ENCODE measurements around the gene ADAM11. TPM values are rescaled to one million over a fixed set of nuclear protein-coding genes. Genes with fewer than 3 reads are reported as not detected.
"Not testable (repeated sequence)": the region's sequence is repeated elsewhere in the genome, so short reads cannot be mapped to it uniquely, and the experiment has no call there.

ADAM11 gene
- total RNA-seq, 1 donor from 2014 or later: 6.0 TPM

GRCh38 chr17:44754276-44754675, 4.5 kb upstream of the ADAM11 start:
- TF ChIP-seq CTCF (conservative IDR thresholded peaks at IDR 0.05): no peak
- DNase-seq (ENCODE audit: low read depth, low spot score): no peak

GRCh38 chr17:44755180-44755579, 3.6 kb upstream of the ADAM11 start:
- H3K27me3 Mint-ChIP-seq (ENCODE audit: low read depth): peaks cover 18% of the 10 kb centered on the region
- not testable (repeated sequence) for DNase-seq (ENCODE audit: low read depth, low spot score); H3K9me3 Mint-ChIP-seq; H3K27ac Mint-ChIP-seq (ENCODE audit: unreplicated experiment); H3K4me3 Mint-ChIP-seq; H3K36me3 Mint-ChIP-seq (ENCODE audit: low read depth)
- H3K4me1 Mint-ChIP-seq: peaks cover 13% of the 10 kb centered on the region

More at GRCh38 chr17:44754276-44754675, 4.5 kb upstream of the ADAM11 start:
- H3K36me3 Mint-ChIP-seq (ENCODE audit: low read depth): peaks cover 6% of the 10 kb centered on the region
- H3K4me1 Mint-ChIP-seq: peaks cover 17% of the 10 kb centered on the region
- peak overlapping the region; percentile 52 for H3K4me3 Mint-ChIP-seq
- H3K27me3 Mint-ChIP-seq (ENCODE audit: low read depth): peaks cover 18% of the 10 kb centered on the region
- no peaks in the 10 kb centered on the region for H3K9me3 Mint-ChIP-seq
- H3K27ac Mint-ChIP-seq (ENCODE audit: unreplicated experiment): no peak overlapping the region

- Mint-ChIP-seq H3K9me3 (no peaks in the 10 kb centered on the region), H3K27me3 (ENCODE audit: low read depth) (peaks cover 24% of the 10 kb centered on the region), H3K4me1 (no peaks in the 10 kb centered on the region), H3K4me3 (peak overlapping the region; percentile 81), H3K27ac (ENCODE audit: unreplicated experiment) (no peak overlapping the region), H3K36me3 (ENCODE audit: low read depth) (no peaks in the 10 kb centered on the region)
- TF ChIP-seq CTCF (conservative IDR thresholded peaks at IDR 0.05): no peak
- DNase-seq (ENCODE audit: low read depth, low spot score): no peak
Observed at GRCh38 chr17:44757045-44757917, 1.5 kb upstream of the ADAM11 start.

GRCh38 chr17:44757918-44758413, 822 bp upstream of the ADAM11 start:
- no peaks in the 10 kb centered on the region for H3K4me1 Mint-ChIP-seq
- H3K27me3 Mint-ChIP-seq (ENCODE audit: low read depth): peaks cover 24% of the 10 kb centered on the region
- H3K36me3 Mint-ChIP-seq (ENCODE audit: low read depth): no peaks in the 10 kb centered on the region
- TF ChIP-seq CTCF (conservative IDR thresholded peaks at IDR 0.05): no peak
- H3K9me3 Mint-ChIP-seq: no peaks in the 10 kb centered on the region
- H3K27ac Mint-ChIP-seq (ENCODE audit: unreplicated experiment): no peak overlapping the region
- DNase-seq (ENCODE audit: low read depth, low spot score): no peak
- peak overlapping the region; percentile 81 for H3K4me3 Mint-ChIP-seq

GRCh38 chr17:44759086-44759915, 513 bp downstream of the ADAM11 start:
- Mint-ChIP-seq H3K4me1 (no peaks in the 10 kb centered on the region), H3K4me3 (no peak overlapping the region), H3K27me3 (ENCODE audit: low read depth) (peaks cover 22% of the 10 kb centered on the region), H3K36me3 (ENCODE audit: low read depth) (no peaks in the 10 kb centered on the region), H3K27ac (ENCODE audit: unreplicated experiment) (no peak overlapping the region), H3K9me3 (no peaks in the 10 kb centered on the region)
- peak; percentile 40 for TF ChIP-seq CTCF (conservative IDR thresholded peaks at IDR 0.05)
- peak; percentile 40 for DNase-seq (ENCODE audit: low read depth, low spot score)

Data from neural crest cell (in vitro differentiated cells).